ENCODE results near the gene USO1.

DNA sequence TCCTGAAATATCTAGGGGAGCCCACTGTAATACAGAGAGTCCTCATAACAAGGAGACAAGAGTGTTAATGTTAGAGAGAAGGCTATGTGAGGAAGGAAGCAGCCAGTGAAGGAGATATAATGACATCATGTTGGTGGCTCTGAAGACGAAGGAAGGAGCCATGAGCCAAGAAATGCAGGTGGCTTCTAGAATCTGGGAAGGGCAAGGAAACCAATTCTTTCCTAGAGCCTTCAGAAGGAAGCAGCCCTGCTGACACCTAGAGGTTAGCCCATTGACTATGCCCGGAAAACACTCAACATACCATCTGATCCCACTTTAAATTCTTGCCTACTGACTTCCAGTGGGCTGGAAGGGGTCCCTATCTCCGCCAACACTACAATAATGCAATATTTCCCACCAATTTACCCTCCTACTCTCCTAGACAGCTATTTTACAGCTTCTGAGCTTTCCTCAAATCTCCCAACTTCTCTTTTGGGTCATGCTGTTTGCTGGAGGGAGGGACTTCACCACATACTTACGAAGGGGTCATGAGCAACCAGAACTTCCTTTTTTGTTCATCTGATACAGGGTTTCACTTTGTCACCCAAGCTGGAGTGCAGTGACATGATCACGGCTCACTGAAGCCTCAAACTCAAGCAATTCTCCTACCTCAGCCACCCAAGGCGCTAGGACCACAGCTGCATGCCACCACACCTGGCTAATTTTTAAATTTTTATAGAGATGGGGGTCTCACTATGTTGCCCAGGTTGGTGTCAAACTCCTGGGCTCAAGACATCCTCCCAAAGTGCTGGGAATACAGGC lies 26.0 kb upstream of the USO1 start:
- TF ChIP-seq POLR2A (IDR thresholded peaks at IDR 0.05; ENCODE audit: low read length), result no peak
- no peak for TF ChIP-seq GATA1 (IDR thresholded peaks at IDR 0.05; ENCODE audit: low read depth, low read length)
